ENCODE measurements around the gene RPA3. TPM values are rescaled to one million over a fixed set of nuclear protein-coding genes. Genes with fewer than 3 reads are reported as not detected.

RPA3 gene
- total and polyA plus RNA-seq, 9 of the 15 experiments (the other 6 are each of a cell fraction or from before 2014, with no cell fraction given), result 68.5 to 265 (median 125) TPM

DNA sequence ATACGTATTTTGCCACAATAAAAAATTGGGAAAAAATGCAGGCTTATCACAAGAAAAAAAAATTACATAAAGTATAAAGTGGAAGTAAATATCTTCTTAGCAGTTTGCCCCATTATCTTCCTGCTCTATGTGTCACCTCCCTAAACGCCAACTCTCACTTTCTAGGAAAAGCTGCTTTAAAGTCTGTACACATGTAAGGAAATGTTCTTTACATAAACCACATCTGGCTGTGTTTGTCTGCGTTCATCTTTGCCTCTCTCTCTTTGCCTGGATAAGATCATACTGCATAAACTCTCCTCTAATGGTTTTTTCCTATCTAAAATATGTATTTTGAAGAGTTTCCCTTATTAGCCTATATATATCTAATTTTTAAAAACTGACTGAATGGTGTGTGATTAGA is 100.9 kb downstream of the RPA3 start:
- BruUV-seq (replicated peaks), result no TSS peak
- ATAC-seq, result peak; percentile 65
- no peaks in the 10 kb centered on the region for H3K9me1 ChIP-seq (ENCODE audit: control insufficient read depth, insufficient read depth, low read length)
- FAIRE-seq, result peak; percentile 52
- peak overlapping the region; percentile 56; the same call in 2 of the 3 replicates for H3K27ac ChIP-seq (ENCODE audit: extremely low read depth, low read depth, low read length)
- H3K36me3 ChIP-seq (ENCODE audit: control insufficient read depth, insufficient read depth, low read length), result no peaks in the 10 kb centered on the region
- WGBS (ENCODE audit: insufficient coverage, low coverage, missing lambda C conversion rate), result 9% methylated on average over 3 of the region's 3 CpGs
- intact Hi-C loops (cut with micrococcal nuclease), result no loop called here
- DNase-seq (ENCODE audit: extremely low read depth in 1 of 4, low spot score in 3 of 4), result peak in 2 of 4 experiments; percentile 18 to 67
- H2AFZ ChIP-seq (ENCODE audit: low read depth, low read length), result peak overlapping the region; percentile 72
- no peak overlapping the region for H3K4me3 ChIP-seq
- 0 out of 2 replicates have a peak, but pooled peaks cover 2% of the 10 kb centered on the region for H3K9me3 ChIP-seq (replicated peaks; ENCODE audit: control insufficient read depth, insufficient read depth, low read depth, low read length)
- H3K79me2 ChIP-seq (ENCODE audit: control insufficient read depth, insufficient read depth, low read length), result no peaks in the 10 kb centered on the region
- in situ Hi-C loops (cut with MboI), result no loop called here
- peak overlapping the region in 1 of 2 experiments; percentile 2; a peak in 1 of 4 replicates for H3K9ac ChIP-seq (ENCODE audit: insufficient read depth in 1 of 2, low read depth in 2 of 2, low read length in 2 of 2)
- ChIA-PET POLR2A (no interaction called here), CTCF (ENCODE audit: low intra/inter-chr PET ratio) (no interaction called here)
- H3K4me1 ChIP-seq (replicated peaks in 1 of 2; ENCODE audit: control insufficient read depth in 2 of 2, insufficient read depth in 2 of 2, low read length in 2 of 2), result peaks cover 8 to 23% of the 10 kb centered on the region in 2 experiments; a peak in 4 of 5 replicates
- no peaks in the 10 kb centered on the region for H4K20me1 ChIP-seq (replicated peaks; ENCODE audit: control insufficient read depth, insufficient read depth, low read length)
- no peaks in the 10 kb centered on the region for H3K27me3 ChIP-seq (ENCODE audit: control insufficient read depth in 2 of 2, insufficient read depth in 2 of 2, low read length in 2 of 2)
- peak overlapping the region; percentile 8; the same call in 1 of the 2 replicates for H3K4me2 ChIP-seq (ENCODE audit: insufficient read depth, low read length)
- no peak for TF ChIP-seq RBM34 (IDR thresholded peaks at IDR 0.05; ENCODE audit: borderline replicate concordance, insufficient read depth, low read length)
- TF ChIP-seq ZNF785 (CRISPR knock-in tag; IDR thresholded peaks at IDR 0.05), result no peak
- no peak; the same call in 1 of the 2 replicates for TF ChIP-seq SOX6 (IDR thresholded peaks at IDR 0.05)
- TF ChIP-seq EP300 (IDR thresholded peaks at IDR 0.05; ENCODE audit: low read length), result peak; percentile 73; the same call in 1 of the 2 replicates
- TF ChIP-seq, protein P1, sequence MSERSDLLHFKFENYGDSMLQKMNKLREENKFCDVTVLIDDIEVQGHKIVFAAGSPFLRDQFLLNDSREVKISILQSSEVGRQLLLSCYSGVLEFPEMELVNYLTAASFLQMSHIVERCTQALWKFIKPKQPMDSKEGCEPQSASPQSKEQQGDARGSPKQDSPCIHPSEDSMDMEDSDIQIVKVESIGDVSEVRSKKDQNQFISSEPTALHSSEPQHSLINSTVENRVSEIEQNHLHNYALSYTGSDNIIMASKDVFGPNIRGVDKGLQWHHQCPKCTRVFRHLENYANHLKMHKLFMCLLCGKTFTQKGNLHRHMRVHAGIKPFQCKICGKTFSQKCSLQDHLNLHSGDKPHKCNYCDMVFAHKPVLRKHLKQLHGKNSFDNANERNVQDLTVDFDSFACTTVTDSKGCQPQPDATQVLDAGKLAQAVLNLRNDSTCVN (CRISPR knock-in tag; IDR thresholded peaks at IDR 0.05), result no peak
- TF ChIP-seq, protein P2, sequence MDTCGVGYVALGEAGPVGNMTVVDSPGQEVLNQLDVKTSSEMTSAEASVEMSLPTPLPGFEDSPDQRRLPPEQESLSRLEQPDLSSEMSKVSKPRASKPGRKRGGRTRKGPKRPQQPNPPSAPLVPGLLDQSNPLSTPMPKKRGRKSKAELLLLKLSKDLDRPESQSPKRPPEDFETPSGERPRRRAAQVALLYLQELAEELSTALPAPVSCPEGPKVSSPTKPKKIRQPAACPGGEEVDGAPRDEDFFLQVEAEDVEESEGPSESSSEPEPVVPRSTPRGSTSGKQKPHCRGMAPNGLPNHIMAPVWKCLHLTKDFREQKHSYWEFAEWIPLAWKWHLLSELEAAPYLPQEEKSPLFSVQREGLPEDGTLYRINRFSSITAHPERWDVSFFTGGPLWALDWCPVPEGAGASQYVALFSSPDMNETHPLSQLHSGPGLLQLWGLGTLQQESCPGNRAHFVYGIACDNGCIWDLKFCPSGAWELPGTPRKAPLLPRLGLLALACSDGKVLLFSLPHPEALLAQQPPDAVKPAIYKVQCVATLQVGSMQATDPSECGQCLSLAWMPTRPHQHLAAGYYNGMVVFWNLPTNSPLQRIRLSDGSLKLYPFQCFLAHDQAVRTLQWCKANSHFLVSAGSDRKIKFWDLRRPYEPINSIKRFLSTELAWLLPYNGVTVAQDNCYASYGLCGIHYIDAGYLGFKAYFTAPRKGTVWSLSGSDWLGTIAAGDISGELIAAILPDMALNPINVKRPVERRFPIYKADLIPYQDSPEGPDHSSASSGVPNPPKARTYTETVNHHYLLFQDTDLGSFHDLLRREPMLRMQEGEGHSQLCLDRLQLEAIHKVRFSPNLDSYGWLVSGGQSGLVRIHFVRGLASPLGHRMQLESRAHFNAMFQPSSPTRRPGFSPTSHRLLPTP (IDR thresholded peaks at IDR 0.05; ENCODE audit: borderline replicate concordance, extremely low read depth, insufficient read length), result no peak
- TF ChIP-seq, protein P3, sequence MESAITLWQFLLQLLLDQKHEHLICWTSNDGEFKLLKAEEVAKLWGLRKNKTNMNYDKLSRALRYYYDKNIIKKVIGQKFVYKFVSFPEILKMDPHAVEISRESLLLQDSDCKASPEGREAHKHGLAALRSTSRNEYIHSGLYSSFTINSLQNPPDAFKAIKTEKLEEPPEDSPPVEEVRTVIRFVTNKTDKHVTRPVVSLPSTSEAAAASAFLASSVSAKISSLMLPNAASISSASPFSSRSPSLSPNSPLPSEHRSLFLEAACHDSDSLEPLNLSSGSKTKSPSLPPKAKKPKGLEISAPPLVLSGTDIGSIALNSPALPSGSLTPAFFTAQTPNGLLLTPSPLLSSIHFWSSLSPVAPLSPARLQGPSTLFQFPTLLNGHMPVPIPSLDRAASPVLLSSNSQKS (CRISPR knock-in tag; IDR thresholded peaks at IDR 0.05), result no peak
- TF ChIP-seq, protein P4, sequence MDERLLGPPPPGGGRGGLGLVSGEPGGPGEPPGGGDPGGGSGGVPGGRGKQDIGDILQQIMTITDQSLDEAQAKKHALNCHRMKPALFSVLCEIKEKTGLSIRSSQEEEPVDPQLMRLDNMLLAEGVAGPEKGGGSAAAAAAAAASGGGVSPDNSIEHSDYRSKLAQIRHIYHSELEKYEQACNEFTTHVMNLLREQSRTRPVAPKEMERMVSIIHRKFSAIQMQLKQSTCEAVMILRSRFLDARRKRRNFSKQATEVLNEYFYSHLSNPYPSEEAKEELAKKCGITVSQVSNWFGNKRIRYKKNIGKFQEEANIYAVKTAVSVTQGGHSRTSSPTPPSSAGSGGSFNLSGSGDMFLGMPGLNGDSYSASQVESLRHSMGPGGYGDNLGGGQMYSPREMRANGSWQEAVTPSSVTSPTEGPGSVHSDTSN (CRISPR knock-in tag; IDR thresholded peaks at IDR 0.05; ENCODE audit: low read depth), result no peak
- TF ChIP-seq, protein P4 (tag; conservative IDR thresholded peaks at IDR 0.05; ENCODE audit: low read depth), result no peak
- no peak for TF ChIP-seq XRCC5 (IDR thresholded peaks at IDR 0.05; ENCODE audit: low read depth, low read length)
- TF ChIP-seq, protein P5, sequence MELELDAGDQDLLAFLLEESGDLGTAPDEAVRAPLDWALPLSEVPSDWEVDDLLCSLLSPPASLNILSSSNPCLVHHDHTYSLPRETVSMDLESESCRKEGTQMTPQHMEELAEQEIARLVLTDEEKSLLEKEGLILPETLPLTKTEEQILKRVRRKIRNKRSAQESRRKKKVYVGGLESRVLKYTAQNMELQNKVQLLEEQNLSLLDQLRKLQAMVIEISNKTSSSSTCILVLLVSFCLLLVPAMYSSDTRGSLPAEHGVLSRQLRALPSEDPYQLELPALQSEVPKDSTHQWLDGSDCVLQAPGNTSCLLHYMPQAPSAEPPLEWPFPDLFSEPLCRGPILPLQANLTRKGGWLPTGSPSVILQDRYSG (tag; conservative IDR thresholded peaks at IDR 0.05; ENCODE audit: low read depth), result no peak
- no peak for TF ChIP-seq KAT2B (IDR thresholded peaks at IDR 0.05; ENCODE audit: low read depth, low read length)
